H9 (cell line): ENCODE data around the gene EDEM2. TPM values are rescaled to one million over a fixed set of nuclear protein-coding genes. Genes with fewer than 3 reads are reported as not detected.
A peak's percentile ranks its signal among the peaks of the same experiment; 100 is the strongest.

Source experiments
- DNase-seq: peaks from one replicate; pipeline ENCODE4 v3.0.0-alpha.2; 2017
- H2AFZ ChIP-seq: one replicate; pipeline ENCODE4 v1.6.1; 2013; ENCODE audit warnings: mild to moderate bottlenecking, low read length, control low read depth, moderate library complexity
- H2AK5ac ChIP-seq: 2 replicates; pipeline ENCODE4 v1.6.1; 2013; ENCODE audit warnings: low read length, control low read depth, mixed read lengths; ENCODE audit not compliant: insufficient read length
- H2BK120ac ChIP-seq: one replicate; pipeline ENCODE4 v1.6.1; 2013; ENCODE audit warnings: low read depth, mild to moderate bottlenecking, low read length, control low read depth, inconsistent platforms; ENCODE audit not compliant: poor library complexity, severe bottlenecking
- H2BK12ac ChIP-seq: 2 replicates; pipeline ENCODE4 v1.6.1; 2013; ENCODE audit warnings: low read length, control low read depth, mixed read lengths, low read depth; ENCODE audit not compliant: insufficient read length
- H2BK15ac ChIP-seq: 2 replicates; pipeline ENCODE4 v1.6.1; 2013; ENCODE audit warnings: low read depth, low read length, control low read depth
- H2BK20ac ChIP-seq: one replicate; pipeline ENCODE4 v1.6.1; 2013; ENCODE audit warnings: low read depth, mild to moderate bottlenecking, low read length, control low read depth, inconsistent platforms; ENCODE audit not compliant: poor library complexity, severe bottlenecking
- H2BK5ac ChIP-seq: 2 replicates; pipeline ENCODE4 v1.6.1; 2013; ENCODE audit warnings: low read length, control low read depth, mixed read lengths; ENCODE audit not compliant: insufficient read length
- H3K14ac ChIP-seq: 2 replicates; pipeline ENCODE4 v1.6.1; 2013; ENCODE audit warnings: low read length, control low read depth; ENCODE audit not compliant: insufficient read depth
- H3K18ac ChIP-seq: 2 replicates; pipeline ENCODE4 v1.6.1; 2013; ENCODE audit warnings: low read depth, mild to moderate bottlenecking, mixed read lengths, low read length, control low read depth; ENCODE audit not compliant: insufficient read length
- H3K23ac ChIP-seq: 2 replicates; pipeline ENCODE4 v1.6.1; 2013; ENCODE audit warnings: low read length, control low read depth, mixed read lengths, low read depth; ENCODE audit not compliant: insufficient read length
- H3K23me2 ChIP-seq: 2 replicates; pipeline ENCODE4 v1.6.1; 2013; ENCODE audit warnings: low read depth, mild to moderate bottlenecking, mixed read lengths, low read length, control low read depth; ENCODE audit not compliant: insufficient read length, poor library complexity, severe bottlenecking
- H3K27ac ChIP-seq: 2 replicates; pipeline ENCODE4 v1.5.1; 2013; ENCODE audit warnings: low read length, control low read depth, mixed read lengths, low read depth; ENCODE audit not compliant: insufficient read length
- H3K27me3 ChIP-seq: 2 replicates; pipeline ENCODE4 v1.6.1; 2013; ENCODE audit warnings: low read length, control low read depth, inconsistent platforms; ENCODE audit not compliant: insufficient read depth
- H3K4ac ChIP-seq: 2 replicates; pipeline ENCODE4 v1.6.1; 2013; ENCODE audit warnings: low read depth, mild to moderate bottlenecking, control low read depth, inconsistent platforms, low read length, moderate library complexity
- H3K4me1 ChIP-seq: 2 replicates; pipeline ENCODE4 v1.6.1; 2013; ENCODE audit warnings: low read length, control low read depth, inconsistent platforms; ENCODE audit not compliant: insufficient read depth
- H3K4me2 ChIP-seq: 2 replicates; pipeline ENCODE4 v1.6.1; 2013; ENCODE audit warnings: low read length, control low read depth, mixed read lengths; ENCODE audit not compliant: insufficient read length, insufficient read depth
- H3K56ac ChIP-seq: 2 replicates; pipeline ENCODE4 v1.6.1; 2013; ENCODE audit warnings: low read depth, mild to moderate bottlenecking, mixed read lengths, low read length, control low read depth; ENCODE audit not compliant: insufficient read length
- H3K79me1 ChIP-seq: 2 replicates; pipeline ENCODE4 v1.6.1; 2013; ENCODE audit warnings: low read depth, mild to moderate bottlenecking, moderate library complexity, low read length, control low read depth, inconsistent platforms; ENCODE audit not compliant: insufficient read depth, poor library complexity, severe bottlenecking
- H3K79me2 ChIP-seq: 2 replicates; pipeline ENCODE4 v1.6.1; 2013; ENCODE audit warnings: low read length, control low read depth, inconsistent platforms; ENCODE audit not compliant: insufficient read depth
- H3K9ac ChIP-seq: 2 replicates; pipeline ENCODE4 v1.6.1; 2013; ENCODE audit warnings: low read length, control low read depth, mixed read lengths; ENCODE audit not compliant: insufficient read length; ENCODE audit errors: extremely low read depth
- H3K9me3 ChIP-seq: one replicate; pipeline ENCODE4 v1.6.1; 2013; ENCODE audit warnings: low read depth, low read length, inconsistent platforms; ENCODE audit not compliant: control insufficient read depth
- H3T11ph ChIP-seq: one replicate; pipeline ENCODE4 v1.6.1; 2013; ENCODE audit warnings: mild to moderate bottlenecking, low read length, control low read depth, inconsistent platforms
- H4K20me1 ChIP-seq: one replicate; pipeline ENCODE4 v1.6.1; 2013; ENCODE audit not compliant: control insufficient read depth, insufficient read length, insufficient read depth
- H4K5ac ChIP-seq: 2 replicates; pipeline ENCODE4 v1.6.1; 2013; ENCODE audit warnings: low read depth, mild to moderate bottlenecking, mixed read lengths, low read length, control low read depth; ENCODE audit not compliant: insufficient read length
- H4K8ac ChIP-seq: replicated peaks from 2 replicates; pipeline ENCODE4 v1.6.1; 2013; ENCODE audit warnings: low read length, control low read depth, mixed read lengths, low read depth; ENCODE audit not compliant: insufficient read length
- H4K91ac ChIP-seq: 2 replicates; pipeline ENCODE4 v1.6.1; 2013; ENCODE audit warnings: low read depth, mild to moderate bottlenecking, moderate library complexity, mixed read lengths, low read length, control low read depth; ENCODE audit not compliant: insufficient read length
- H3K27ac Mint-ChIP-seq, 3 experiments: 2 replicates in 2 of 3; 3 replicates in 1 of 3; pipeline ENCODE4 v1.8.0; 2020 to 2021; ENCODE audit warnings: mixed read lengths in 3 of 3, mild to moderate bottlenecking in 1 of 3, moderate library complexity in 1 of 3
- H3K27me3 Mint-ChIP-seq: 2 replicates; pipeline ENCODE4 v1.8.0; 2021; ENCODE audit warnings: low read depth, mild to moderate bottlenecking, moderate library complexity, mixed read lengths
- H3K36me3 Mint-ChIP-seq, 3 experiments: 2 replicates in 2 of 3; 3 replicates in 1 of 3; pipeline ENCODE4 v1.8.0; 2020 to 2021; ENCODE audit warnings: low read depth in 3 of 3, mixed read lengths in 3 of 3; ENCODE audit not compliant: insufficient read depth in 1 of 3
- H3K4me1 Mint-ChIP-seq, 2 experiments: 2 replicates each; pipeline ENCODE4 v1.8.0; 2020; ENCODE audit warnings: mixed read lengths in 2 of 2
- H3K4me3 Mint-ChIP-seq, 2 experiments: 2 replicates in 1 of 2; 3 replicates in 1 of 2; pipeline ENCODE4 v1.8.0; 2020 to 2021; ENCODE audit warnings: mild to moderate bottlenecking in 2 of 2, mixed read lengths in 2 of 2, moderate library complexity in 1 of 2
- H3K9me3 Mint-ChIP-seq, 2 experiments: 2 replicates in 1 of 2; 3 replicates in 1 of 2; pipeline ENCODE4 v1.8.0; 2020; ENCODE audit warnings: mild to moderate bottlenecking in 2 of 2, mixed read lengths in 2 of 2, moderate library complexity in 1 of 2
- WGBS: extraction: QIAGEN DNeasy Blood & Tissue Kit; methylation state at CpG from one replicate; pipeline ENCODE4 v1.1.7; 2013; ENCODE audit warnings: missing lambda C conversion rate, low lambda C conversion rate, mixed read lengths; ENCODE audit not compliant: insufficient read length; ENCODE audit errors: extremely low coverage; 5-methylcytosine and 5-hydroxymethylcytosine counted together
- total RNA-seq: library from RNA; stranded (reverse); gene quantifications from 2 replicates; pipeline ENCODE4 v1.2.1, GENCODE V29; 2021
- TF ChIP-seq, protein P1 (sequence below): fragments of 200-600 bp; sonication (generic); conservative IDR thresholded peaks from 3 replicates; pipeline ENCODE4 v1.8.0; 2021; ENCODE audit warnings: antibody characterized with exemption, mild to moderate bottlenecking

EDEM2 gene
- total RNA-seq, 1 experiment from 2014 or later = 27.8 TPM

DNA sequence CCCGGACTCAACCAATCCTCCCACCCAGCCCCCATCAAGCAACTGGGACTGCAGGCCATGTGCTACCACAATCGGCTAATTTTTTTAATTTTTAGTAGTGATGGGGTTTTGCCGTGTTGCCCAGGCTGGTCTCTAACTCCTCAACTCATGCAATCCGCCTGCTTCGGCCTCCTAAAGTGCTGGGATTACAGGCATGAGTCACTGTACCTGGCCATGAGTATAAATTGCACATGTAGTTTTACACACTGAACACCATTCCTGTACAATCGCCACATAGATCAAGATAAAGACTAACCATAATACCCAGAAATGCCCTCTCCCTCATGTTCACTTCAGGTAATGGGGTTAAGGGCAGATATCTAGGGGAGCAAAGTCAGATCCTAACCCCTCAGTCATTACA is 80.9 kb downstream of the EDEM2 start:
- Histone ChIP-seq H4K20me1 (no peaks in the 10 kb centered on the region), H3K4ac (no peak overlapping the region), H3K9me3 (no peaks in the 10 kb centered on the region), H2BK12ac (no peak overlapping the region), H2BK15ac (no peak overlapping the region), H3K27ac (no peak overlapping the region), H3K56ac (no peak overlapping the region), H3K9ac (no peak overlapping the region), H3K23me2 (no peaks in the 10 kb centered on the region), H3K27me3 (no peaks in the 10 kb centered on the region), H3K4me1 (peaks cover 3% of the 10 kb centered on the region; the same call in 1 of the 2 replicates), H2BK5ac (no peak overlapping the region), H3K14ac (no peak overlapping the region), H3T11ph (no peak overlapping the region), H2BK120ac (peak overlapping the region; percentile 15), H2AK5ac (no peak overlapping the region), H3K23ac (no peak overlapping the region), H4K91ac (no peak overlapping the region), H3K79me2 (no peaks in the 10 kb centered on the region; the same call in 1 of the 2 replicates), H2BK20ac (no peak overlapping the region), H3K4me2 (no peak overlapping the region), H2AFZ (no peak overlapping the region), H3K18ac (no peak overlapping the region), H4K5ac (no peak overlapping the region), H4K8ac (no peak overlapping the region), H3K79me1 (peaks cover 4% of the 10 kb centered on the region)
- TF ChIP-seq, protein P1, sequence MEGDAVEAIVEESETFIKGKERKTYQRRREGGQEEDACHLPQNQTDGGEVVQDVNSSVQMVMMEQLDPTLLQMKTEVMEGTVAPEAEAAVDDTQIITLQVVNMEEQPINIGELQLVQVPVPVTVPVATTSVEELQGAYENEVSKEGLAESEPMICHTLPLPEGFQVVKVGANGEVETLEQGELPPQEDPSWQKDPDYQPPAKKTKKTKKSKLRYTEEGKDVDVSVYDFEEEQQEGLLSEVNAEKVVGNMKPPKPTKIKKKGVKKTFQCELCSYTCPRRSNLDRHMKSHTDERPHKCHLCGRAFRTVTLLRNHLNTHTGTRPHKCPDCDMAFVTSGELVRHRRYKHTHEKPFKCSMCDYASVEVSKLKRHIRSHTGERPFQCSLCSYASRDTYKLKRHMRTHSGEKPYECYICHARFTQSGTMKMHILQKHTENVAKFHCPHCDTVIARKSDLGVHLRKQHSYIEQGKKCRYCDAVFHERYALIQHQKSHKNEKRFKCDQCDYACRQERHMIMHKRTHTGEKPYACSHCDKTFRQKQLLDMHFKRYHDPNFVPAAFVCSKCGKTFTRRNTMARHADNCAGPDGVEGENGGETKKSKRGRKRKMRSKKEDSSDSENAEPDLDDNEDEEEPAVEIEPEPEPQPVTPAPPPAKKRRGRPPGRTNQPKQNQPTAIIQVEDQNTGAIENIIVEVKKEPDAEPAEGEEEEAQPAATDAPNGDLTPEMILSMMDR = no peak
- Mint-ChIP-seq H3K9me3 (no peaks in the 10 kb centered on the region), H3K4me1 (peaks cover 17% of the 10 kb centered on the region in 2 experiments), H3K4me3 (no peak overlapping the region), H3K36me3 (peaks cover 5 to 32% (median 26%) of the 10 kb centered on the region in 3 experiments; a peak in 6 of 7 replicates), H3K27me3 (no peaks in the 10 kb centered on the region), H3K27ac (peak overlapping the region in 1 of 3 experiments; percentile 2; a peak in 2 of 7 replicates)
- DNase-seq = no peak
- WGBS = no CpG with 5 or more reads among the region's 6 CpGs

Other genes with a start within 250 kb of the EDEM2 start
- gene GSS, start 191.5 kb downstream of the EDEM2 start, total RNA-seq = 48.5 and 53.0 TPM in 2 replicates
- gene MYH7B, start 191.5 kb downstream of the EDEM2 start, total RNA-seq = 0.22 and 0.42 TPM in 2 replicates
- gene TRPC4AP, start 54.5 kb downstream of the EDEM2 start, total RNA-seq = 93.9 and 94.2 TPM in 2 replicates
- gene PROCR, start 24.7 kb upstream of the EDEM2 start, total RNA-seq = 5.8 and 6.4 TPM in 2 replicates
- 23.0 and 24.7 TPM in 2 replicates for gene MMP24, start 79.4 kb upstream of the EDEM2 start, total RNA-seq
- gene MMP24OS, start 130.8 kb upstream of the EDEM2 start, total RNA-seq = 43.8 and 45.6 TPM in 2 replicates
- 150 and 154 TPM in 2 replicates for gene EIF6, start 137.4 kb upstream of the EDEM2 start, total RNA-seq
- not detected in 2 replicates for gene FAM83C, start 145.1 kb upstream of the EDEM2 start, total RNA-seq